Mammary epithelial cell (primary cell): ENCODE results near the gene NTHL1.

ENCODE experiments used
- EZH2 ChIP-seq: IDR thresholded peaks from 2 replicates; pipeline ENCODE4 v1.6.1; 2012; ENCODE audit warnings: low read length, inconsistent platforms, borderline replicate concordance
- TF ChIP-seq, protein P1 (sequence below), 2 donors: IDR thresholded peaks in 1 of 2; conservative IDR thresholded peaks in 1 of 2; 2 replicates each; pipeline ENCODE4 v1.5.1; 2011 to 2012; ENCODE audit warnings: inconsistent platforms in 2 of 2, low read length in 2 of 2, mild to moderate bottlenecking in 2 of 2, control low read depth in 1 of 2, low read depth in 1 of 2; ENCODE audit not compliant: insufficient read depth in 1 of 2; ENCODE audit errors: extremely low read depth in 1 of 2

DNA sequence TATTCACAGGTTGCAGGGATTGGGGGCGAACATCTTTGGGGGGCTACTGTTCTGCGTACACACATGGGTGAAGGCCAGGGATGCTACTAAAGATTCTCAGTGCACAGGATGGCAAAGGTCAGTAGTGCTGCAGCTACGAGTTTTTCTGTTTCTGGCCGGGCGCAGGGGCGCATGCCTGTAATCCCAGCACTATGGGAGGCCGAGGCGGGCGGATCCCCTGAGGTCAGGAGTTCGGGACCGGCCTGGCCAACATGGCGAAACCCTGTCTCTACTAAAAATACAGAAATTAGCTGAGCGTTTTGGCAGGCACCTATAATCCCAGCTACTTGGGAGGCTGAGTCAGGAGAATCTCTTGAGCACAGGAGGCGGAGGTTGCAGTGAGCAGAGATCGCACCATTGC, 34.1 kb downstream of the NTHL1 start:
- TF ChIP-seq, protein P1, sequence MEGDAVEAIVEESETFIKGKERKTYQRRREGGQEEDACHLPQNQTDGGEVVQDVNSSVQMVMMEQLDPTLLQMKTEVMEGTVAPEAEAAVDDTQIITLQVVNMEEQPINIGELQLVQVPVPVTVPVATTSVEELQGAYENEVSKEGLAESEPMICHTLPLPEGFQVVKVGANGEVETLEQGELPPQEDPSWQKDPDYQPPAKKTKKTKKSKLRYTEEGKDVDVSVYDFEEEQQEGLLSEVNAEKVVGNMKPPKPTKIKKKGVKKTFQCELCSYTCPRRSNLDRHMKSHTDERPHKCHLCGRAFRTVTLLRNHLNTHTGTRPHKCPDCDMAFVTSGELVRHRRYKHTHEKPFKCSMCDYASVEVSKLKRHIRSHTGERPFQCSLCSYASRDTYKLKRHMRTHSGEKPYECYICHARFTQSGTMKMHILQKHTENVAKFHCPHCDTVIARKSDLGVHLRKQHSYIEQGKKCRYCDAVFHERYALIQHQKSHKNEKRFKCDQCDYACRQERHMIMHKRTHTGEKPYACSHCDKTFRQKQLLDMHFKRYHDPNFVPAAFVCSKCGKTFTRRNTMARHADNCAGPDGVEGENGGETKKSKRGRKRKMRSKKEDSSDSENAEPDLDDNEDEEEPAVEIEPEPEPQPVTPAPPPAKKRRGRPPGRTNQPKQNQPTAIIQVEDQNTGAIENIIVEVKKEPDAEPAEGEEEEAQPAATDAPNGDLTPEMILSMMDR (conservative IDR thresholded peaks at IDR 0.05 in 1 of 2, IDR thresholded peaks at IDR 0.05 in 1 of 2; ENCODE audit: extremely low read depth in 1 of 2, insufficient read depth in 1 of 2, low read depth in 1 of 2, low read length in 2 of 2) = no peak
- TF ChIP-seq EZH2 = no peak
